K562 (cell line): ENCODE measurements around the gene PON3. TPM values are rescaled to one million over a fixed set of nuclear protein-coding genes. Genes with fewer than 3 reads are reported as not detected.

Source experiments
- ATAC-seq: fragments of 200-7000 bp; cut with Tn5 transposase; 3 replicates; pipeline ENCODE4 v1.9.1; 2020; ENCODE audit warnings: moderate library complexity
- BruUV-seq: library from RNA; stranded (reverse); fragments of 400-500 nt; replicated peaks from 2 replicates; lab custom pipeline; 2021; lab: Mats Ljungman, UMichigan
- CTCF ChIA-PET: fragments of 300-600 bp; formaldehyde crosslinking; extraction: SDS; loops from one replicate; lab custom pipeline; 2021; ENCODE audit warnings: low intra/inter-chr PET ratio; lab: Yijun Ruan, JAX
- POLR2A ChIA-PET: fragments of 300-600, 350-650 bp; sonication (Branson Sonifier 250); formaldehyde crosslinking; extraction: SDS; loops from one replicate; lab custom pipeline; 2021; ENCODE audit warnings: antibody characterized with exemption, inconsistent platforms; lab: Yijun Ruan, JAX
- DNase-seq, 4 experiments: peaks; one replicate each; pipeline versions ENCODE4 v3.0.0 to v3.0.0-alpha.2; 2011 to 2018; ENCODE audit warnings: low spot score in 3 of 4, mixed read lengths in 3 of 4; ENCODE audit errors: extremely low read depth in 1 of 4
- FAIRE-seq: peaks from 2 replicates; lab custom pipeline; 2011; peaks lifted over from hg19 to GRCh38; lab: Jason Lieb, UNC
- H2AFZ ChIP-seq: 2 replicates; pipeline ENCODE4 v1.6.0; 2011; ENCODE audit warnings: low read depth, low read length, control low read depth, inconsistent platforms
- H3K27ac ChIP-seq: fragments of 200-600 bp; 3 replicates; pipeline ENCODE4 v1.8.0; 2011; ENCODE audit warnings: low read depth, mild to moderate bottlenecking, control low read depth, inconsistent platforms, low read length, moderate library complexity, mixed read lengths; ENCODE audit errors: extremely low read depth
- H3K27me3 ChIP-seq, 2 experiments: fragments of 300-600 bp in 1 of 2; 2 replicates in 1 of 2; 3 replicates in 1 of 2; pipeline versions ENCODE4 v1.6.0 to v1.8.0; 2011; ENCODE audit warnings: inconsistent platforms in 2 of 2, low read length in 2 of 2, mild to moderate bottlenecking in 1 of 2, mixed read lengths in 1 of 2, moderate library complexity in 1 of 2; ENCODE audit not compliant: control insufficient read depth in 2 of 2, insufficient read depth in 2 of 2
- H3K36me3 ChIP-seq: fragments of 300-600 bp; 3 replicates; pipeline ENCODE4 v1.8.0; 2011; ENCODE audit warnings: mild to moderate bottlenecking, low read length, inconsistent platforms; ENCODE audit not compliant: control insufficient read depth, insufficient read depth
- H3K4me1 ChIP-seq, 2 experiments: fragments of 200-600 bp in 1 of 2; replicated peaks in 1 of 2; 2 replicates in 1 of 2; 3 replicates in 1 of 2; pipeline versions ENCODE4 v1.5.1 to v1.8.0; 2011; ENCODE audit warnings: inconsistent platforms in 2 of 2, low read length in 2 of 2, mild to moderate bottlenecking in 1 of 2, mixed read lengths in 1 of 2, moderate library complexity in 1 of 2; ENCODE audit not compliant: control insufficient read depth in 2 of 2, insufficient read depth in 2 of 2
- H3K4me2 ChIP-seq: 2 replicates; pipeline ENCODE4 v1.6.1; 2011; ENCODE audit warnings: low read length, control low read depth, inconsistent platforms, mixed read lengths; ENCODE audit not compliant: insufficient read depth
- H3K4me3 ChIP-seq: fragments of 200-600 bp; sonication (generic), shearing (Covaris generic); 2 replicates; pipeline ENCODE4 v1.5.1; 2016; ENCODE audit warnings: control low read depth, inconsistent platforms
- H3K79me2 ChIP-seq: fragments of 200-600 bp; 3 replicates; pipeline ENCODE4 v1.8.0; 2011; ENCODE audit warnings: low read length, inconsistent platforms; ENCODE audit not compliant: control insufficient read depth, insufficient read depth
- H3K9ac ChIP-seq, 2 experiments: 2 replicates each; pipeline versions ENCODE4 v1.6.0 to v1.6.1; 2011; ENCODE audit warnings: low read depth in 2 of 2, low read length in 2 of 2, control low read depth in 1 of 2, inconsistent platforms in 1 of 2, mild to moderate bottlenecking in 1 of 2, mixed read lengths in 1 of 2; ENCODE audit not compliant: insufficient read depth in 1 of 2
- H3K9me1 ChIP-seq: one replicate; pipeline ENCODE4 v1.6.0; 2011; ENCODE audit warnings: inconsistent platforms, mild to moderate bottlenecking, low read length, moderate library complexity; ENCODE audit not compliant: control insufficient read depth, insufficient read depth
- H3K9me3 ChIP-seq: replicated peaks from 2 replicates; pipeline ENCODE4 v1.5.1; 2011; ENCODE audit warnings: low read depth, low read length, inconsistent platforms; ENCODE audit not compliant: control insufficient read depth, insufficient read depth
- H4K20me1 ChIP-seq: replicated peaks from 2 replicates; pipeline ENCODE4 v1.6.1; 2011; ENCODE audit warnings: low read length, inconsistent platforms, mixed read lengths; ENCODE audit not compliant: control insufficient read depth, insufficient read depth
- C11orf30 ChIP-seq: fragments of 450-650 bp; IDR thresholded peaks from 2 replicates; pipeline ENCODE4 v1.6.1; 2016; ENCODE audit warnings: low read depth, mild to moderate bottlenecking
- GATA2 ChIP-seq: sonication (generic); formaldehyde crosslinking; IDR thresholded peaks from 2 replicates; pipeline ENCODE4 v1.4.0; 2020; ENCODE audit warnings: mild to moderate bottlenecking, missing genetic modification reagents
- GTF2A2 ChIP-seq: IDR thresholded peaks from 2 replicates; pipeline ENCODE4 v1.6.1; 2016; ENCODE audit warnings: mild to moderate bottlenecking, missing genetic modification characterization, missing compliant biosample characterization
- MCM3 ChIP-seq: fragments of 450-650 bp; IDR thresholded peaks from 2 replicates; pipeline ENCODE4 v1.6.1; 2016
- NFIC ChIP-seq: fragments of 450-650 bp; IDR thresholded peaks from 2 replicates; pipeline ENCODE4 v1.6.1; 2017; ENCODE audit warnings: mild to moderate bottlenecking, inconsistent platforms
- RBM25 ChIP-seq: fragments of 200-400 bp; formaldehyde crosslinking; IDR thresholded peaks from 2 replicates; pipeline ENCODE4 v1.6.1; 2018; ENCODE audit warnings: low read length, low read depth, moderate library complexity; ENCODE audit not compliant: severe bottlenecking
- RFX7 ChIP-seq: fragments of 250-450 bp; sonication (Bioruptor Pico); IDR thresholded peaks from 2 replicates; pipeline ENCODE4 v1.5.1; 2021; ENCODE audit warnings: mild to moderate bottlenecking
- SRSF1 ChIP-seq: fragments of 200-400 bp; formaldehyde crosslinking; IDR thresholded peaks from 2 replicates; pipeline ENCODE4 v1.6.1; 2017; ENCODE audit warnings: mild to moderate bottlenecking, low read depth, low read length, moderate library complexity
- WGBS: fragments of 100-300 bp; shearing (Covaris generic); methylation state at CpG from one replicate; pipeline ENCODE4 v1.1.6; 2016; ENCODE audit warnings: low coverage, mixed read lengths; ENCODE audit not compliant: insufficient coverage; ENCODE audit errors: missing lambda C conversion rate; 5-methylcytosine and 5-hydroxymethylcytosine counted together
- in situ Hi-C: fragments of 300-500 bp; cut with MboI; formaldehyde crosslinking; loops from 4 replicates; pipeline ENCODE4 v1.15.0; 2018; ENCODE audit warnings: inconsistent platforms, mixed read lengths
- intact Hi-C: fragments of 100-400 bp; cut with micrococcal nuclease; formaldehyde crosslinking; loops from 2 replicates; pipeline ENCODE4 v1.14.2; 2022
- polyA plus RNA-seq, 8 experiments: library from polyadenylated mRNA; depleted of rRNA in 4 of 8; stranded (reverse) in 5 of 8; unstranded in 3 of 8; fragments of >200 nt; fragmentation: Nextera tagmentation in 2 of 8; fragmentation: Illumina TruSeq in 1 of 8; extraction: Ambion mirVana in 2 of 8; extraction: Trizol in 1 of 8; gene quantifications; 2 replicates each; pipeline versions ENCODE4 v1.2.1 to v1.2.3, GENCODE V29; 2011 to 2014; ENCODE audit warnings: inconsistent platforms in 1 of 8, missing spikeins in 1 of 8
- total RNA-seq, 7 experiments: library from RNA; depleted of rRNA in 6 of 7; stranded (reverse); fragments of >200 nt in 6 of 7; fragmentation: Illumina TruSeq in 2 of 7; extraction: Trizol in 2 of 7; gene quantifications; 2 replicates each; pipeline versions ENCODE4 v1.2.1 to v1.2.3, GENCODE V29; 2011 to 2021; ENCODE audit warnings: low replicate concordance in 1 of 7
- TF ChIP-seq, protein P1 (sequence below), 2 experiments: fragments of 450-650 bp; IDR thresholded peaks; 2 replicates each; pipeline ENCODE4 v1.6.1; 2016; ENCODE audit warnings: mild to moderate bottlenecking in 2 of 2, borderline replicate concordance in 1 of 2, low read depth in 1 of 2, moderate library complexity in 1 of 2
- TF ChIP-seq, protein P2 (sequence below): fragments of 450-650 bp; IDR thresholded peaks from 2 replicates; pipeline ENCODE4 v1.6.1; 2017; ENCODE audit warnings: antibody characterized with exemption, mild to moderate bottlenecking

PON3 gene
- total and polyA plus RNA-seq, 9 of the 15 experiments (the other 6 are each of a cell fraction or from before 2014, with no cell fraction given) = 0.15 to 0.38 (median 0.18) TPM; not detected in 6

DNA sequence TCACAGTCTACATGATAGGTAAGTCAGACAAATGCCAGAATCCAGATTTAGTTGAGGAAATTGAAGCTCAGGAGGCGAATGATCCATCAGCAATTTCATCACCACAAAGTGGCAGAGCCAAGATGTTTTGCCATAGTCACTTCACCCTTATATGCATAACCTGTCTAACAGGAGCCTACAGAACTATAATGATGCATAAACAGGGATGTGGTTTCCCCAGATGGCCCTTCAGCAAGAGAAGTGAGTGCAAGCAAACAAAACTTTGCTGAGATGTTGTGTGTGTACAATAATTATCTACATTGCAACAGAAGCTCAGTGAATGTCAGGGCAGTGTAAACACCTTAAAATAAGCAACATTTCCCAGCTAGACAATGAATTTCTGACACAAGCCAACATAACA lies 28.6 kb downstream of the PON3 start:
- Histone ChIP-seq H2AFZ (no peak overlapping the region), H3K4me1 (no peaks in the 10 kb centered on the region), H3K79me2 (no peaks in the 10 kb centered on the region), H3K27ac (no peak overlapping the region), H3K4me2 (no peak overlapping the region), H3K9me1 (no peaks in the 10 kb centered on the region), H4K20me1 (no peaks in the 10 kb centered on the region), H3K27me3 (peaks cover 0 to 2% of the 10 kb centered on the region in 2 experiments; a peak in 1 of 5 replicates), H3K9me3 (no peaks in the 10 kb centered on the region), H3K9ac (no peak overlapping the region), H3K4me3 (no peak overlapping the region), H3K36me3 (no peaks in the 10 kb centered on the region)
- ChIA-PET CTCF (no interaction called here), POLR2A (interaction anchor here (0.8 to 1.3 kb wide), 2 partner anchors 10 to 18 kb away, joined by 3 read pairs; no protein-coding TSS in a partner anchor)
- in situ Hi-C loops = no loop called here
- DNase-seq (no peak), FAIRE-seq (no peak), ATAC-seq (no peak)
- 0% methylated on average over 1 of the region's 1 CpG for WGBS
- BruUV-seq = no TSS peak
- intact Hi-C loops = no loop called here
- TF ChIP-seq SRSF1 (no peak), NFIC (no peak), GATA2 (CRISPR knock-in tag) (no peak), C11orf30 (no peak), RFX7 (CRISPR knock-in tag) (no peak), GTF2A2 (no peak), MCM3 (no peak), RBM25 (no peak)
- TF ChIP-seq, protein P1, sequence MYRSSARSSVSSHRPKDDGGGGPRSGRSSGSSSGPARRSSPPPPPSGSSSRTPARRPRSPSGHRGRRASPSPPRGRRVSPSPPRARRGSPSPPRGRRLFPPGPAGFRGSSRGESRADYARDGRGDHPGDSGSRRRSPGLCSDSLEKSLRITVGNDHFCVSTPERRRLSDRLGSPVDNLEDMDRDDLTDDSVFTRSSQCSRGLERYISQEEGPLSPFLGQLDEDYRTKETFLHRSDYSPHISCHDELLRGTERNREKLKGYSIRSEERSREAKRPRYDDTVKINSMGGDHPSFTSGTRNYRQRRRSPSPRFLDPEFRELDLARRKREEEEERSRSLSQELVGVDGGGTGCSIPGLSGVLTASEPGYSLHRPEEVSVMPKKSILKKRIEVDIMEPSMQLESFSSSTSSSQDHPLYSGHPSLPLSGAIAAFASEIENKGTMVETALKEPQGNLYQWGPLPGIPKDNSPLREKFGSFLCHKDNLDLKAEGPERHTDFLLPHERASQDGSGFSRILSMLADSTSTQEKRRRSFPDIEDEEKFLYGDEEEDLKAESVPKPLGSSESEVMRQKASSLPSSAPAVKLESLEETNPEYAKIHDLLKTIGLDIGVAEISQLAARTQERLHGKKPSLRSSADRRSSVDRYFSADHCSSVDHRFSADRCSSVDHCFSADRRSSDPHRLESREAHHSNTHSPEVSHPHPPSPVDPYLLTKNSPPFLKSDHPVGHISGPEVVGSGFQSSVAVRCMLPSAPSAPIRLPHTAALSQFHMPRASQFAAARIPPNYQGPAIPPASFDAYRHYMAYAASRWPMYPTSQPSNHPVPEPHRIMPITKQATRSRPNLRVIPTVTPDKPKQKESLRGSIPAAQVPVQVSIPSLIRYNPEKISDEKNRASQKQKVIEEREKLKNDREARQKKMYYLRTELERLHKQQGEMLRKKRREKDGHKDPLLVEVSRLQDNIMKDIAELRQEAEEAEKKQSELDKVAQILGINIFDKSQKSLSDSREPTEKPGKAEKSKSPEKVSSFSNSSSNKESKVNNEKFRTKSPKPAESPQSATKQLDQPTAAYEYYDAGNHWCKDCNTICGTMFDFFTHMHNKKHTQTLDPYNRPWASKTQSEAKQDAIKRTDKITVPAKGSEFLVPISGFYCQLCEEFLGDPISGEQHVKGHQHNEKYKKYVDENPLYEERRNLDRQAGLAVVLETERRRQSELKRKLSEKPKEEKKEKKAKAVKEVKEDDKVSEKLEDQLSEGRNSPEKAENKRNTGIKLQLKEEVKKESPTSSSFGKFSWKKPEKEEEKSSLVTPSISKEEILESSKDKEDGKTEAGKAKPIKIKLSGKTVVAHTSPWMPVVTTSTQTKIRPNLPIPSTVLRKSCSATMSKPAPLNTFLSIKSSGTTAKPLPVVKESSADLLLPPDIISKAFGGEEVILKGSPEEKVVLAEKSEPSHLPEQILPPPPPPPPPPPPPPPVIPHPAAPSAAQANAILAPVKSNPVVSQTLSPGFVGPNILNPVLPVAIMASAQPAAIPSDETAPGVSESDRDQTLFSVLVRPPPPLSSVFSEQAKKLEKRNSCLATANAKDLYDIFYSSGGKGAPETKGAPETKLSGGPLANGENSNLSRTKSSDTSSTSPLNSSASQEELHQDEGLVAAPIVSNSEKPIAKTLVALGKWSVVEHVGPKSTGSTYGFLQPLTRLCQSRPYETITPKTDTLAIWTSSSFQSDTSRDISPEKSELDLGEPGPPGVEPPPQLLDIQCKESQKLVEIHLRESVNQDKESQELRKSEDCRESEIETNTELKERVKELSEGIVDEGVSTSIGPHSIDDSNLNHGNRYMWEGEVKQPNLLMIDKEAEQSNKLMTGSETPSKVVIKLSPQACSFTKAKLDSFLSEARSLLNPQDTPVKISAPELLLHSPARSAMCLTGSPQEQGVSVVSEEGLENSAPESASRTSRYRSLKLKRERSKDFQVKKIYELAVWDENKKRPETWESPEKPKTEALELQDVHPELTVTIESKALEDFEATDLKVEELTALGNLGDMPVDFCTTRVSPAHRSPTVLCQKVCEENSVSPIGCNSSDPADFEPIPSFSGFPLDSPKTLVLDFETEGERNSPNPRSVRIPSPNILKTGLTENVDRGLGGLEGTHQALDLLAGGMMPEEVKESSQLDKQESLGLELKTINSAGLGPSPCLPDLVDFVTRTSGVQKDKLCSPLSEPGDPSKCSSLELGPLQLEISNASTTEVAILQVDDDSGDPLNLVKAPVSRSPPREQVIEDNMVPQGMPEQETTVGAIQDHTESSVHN (IDR thresholded peaks at IDR 0.05; ENCODE audit: borderline replicate concordance in 1 of 2, low read depth in 1 of 2) = no peak
- TF ChIP-seq, protein P2, sequence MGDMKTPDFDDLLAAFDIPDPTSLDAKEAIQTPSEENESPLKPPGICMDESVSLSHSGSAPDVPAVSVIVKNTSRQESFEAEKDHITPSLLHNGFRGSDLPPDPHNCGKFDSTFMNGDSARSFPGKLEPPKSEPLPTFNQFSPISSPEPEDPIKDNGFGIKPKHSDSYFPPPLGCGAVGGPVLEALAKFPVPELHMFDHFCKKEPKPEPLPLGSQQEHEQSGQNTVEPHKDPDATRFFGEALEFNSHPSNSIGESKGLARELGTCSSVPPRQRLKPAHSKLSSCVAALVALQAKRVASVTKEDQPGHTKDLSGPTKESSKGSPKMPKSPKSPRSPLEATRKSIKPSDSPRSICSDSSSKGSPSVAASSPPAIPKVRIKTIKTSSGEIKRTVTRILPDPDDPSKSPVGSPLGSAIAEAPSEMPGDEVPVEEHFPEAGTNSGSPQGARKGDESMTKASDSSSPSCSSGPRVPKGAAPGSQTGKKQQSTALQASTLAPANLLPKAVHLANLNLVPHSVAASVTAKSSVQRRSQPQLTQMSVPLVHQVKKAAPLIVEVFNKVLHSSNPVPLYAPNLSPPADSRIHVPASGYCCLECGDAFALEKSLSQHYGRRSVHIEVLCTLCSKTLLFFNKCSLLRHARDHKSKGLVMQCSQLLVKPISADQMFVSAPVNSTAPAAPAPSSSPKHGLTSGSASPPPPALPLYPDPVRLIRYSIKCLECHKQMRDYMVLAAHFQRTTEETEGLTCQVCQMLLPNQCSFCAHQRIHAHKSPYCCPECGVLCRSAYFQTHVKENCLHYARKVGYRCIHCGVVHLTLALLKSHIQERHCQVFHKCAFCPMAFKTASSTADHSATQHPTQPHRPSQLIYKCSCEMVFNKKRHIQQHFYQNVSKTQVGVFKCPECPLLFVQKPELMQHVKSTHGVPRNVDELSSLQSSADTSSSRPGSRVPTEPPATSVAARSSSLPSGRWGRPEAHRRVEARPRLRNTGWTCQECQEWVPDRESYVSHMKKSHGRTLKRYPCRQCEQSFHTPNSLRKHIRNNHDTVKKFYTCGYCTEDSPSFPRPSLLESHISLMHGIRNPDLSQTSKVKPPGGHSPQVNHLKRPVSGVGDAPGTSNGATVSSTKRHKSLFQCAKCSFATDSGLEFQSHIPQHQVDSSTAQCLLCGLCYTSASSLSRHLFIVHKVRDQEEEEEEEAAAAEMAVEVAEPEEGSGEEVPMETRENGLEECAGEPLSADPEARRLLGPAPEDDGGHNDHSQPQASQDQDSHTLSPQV = no peak
